MM.1S (cell line): ENCODE data around the gene DUSP28.

Source experiments
- DNase-seq: peaks from one replicate; pipeline ENCODE4 v3.0.0-alpha.2; 2015
- H2AFZ ChIP-seq: fragments of 300-600 bp; sonication (generic); 2 replicates; pipeline ENCODE4 v1.6.0; 2016; ENCODE audit warnings: antibody characterized with exemption, low read length
- H3F3A ChIP-seq: fragments of 300-600 bp; sonication (generic); 2 replicates; pipeline ENCODE4 v1.6.1; 2016; ENCODE audit warnings: mild to moderate bottlenecking, antibody characterized with exemption, low read length, moderate library complexity, mixed read lengths; ENCODE audit not compliant: insufficient read depth
- H3K27ac ChIP-seq: fragments of 300-600 bp; sonication (generic); 2 replicates; pipeline ENCODE4 v1.5.1; 2016; ENCODE audit warnings: mild to moderate bottlenecking, low read length
- H3K27me3 ChIP-seq: fragments of 300-600 bp; sonication (generic); replicated peaks from 2 replicates; pipeline ENCODE4 v1.6.0; 2016; ENCODE audit warnings: low read length; ENCODE audit not compliant: insufficient read depth
- H3K36me3 ChIP-seq: fragments of 300-600 bp; sonication (generic); replicated peaks from 2 replicates; pipeline ENCODE4 v1.6.1; 2016; ENCODE audit warnings: mild to moderate bottlenecking, low read length, mixed read lengths; ENCODE audit not compliant: insufficient read depth
- H3K4me1 ChIP-seq: fragments of 300-600 bp; sonication (generic); 2 replicates; pipeline ENCODE4 v1.6.1; 2016; ENCODE audit warnings: low read length, mixed read lengths
- H3K4me2 ChIP-seq: fragments of 300-600 bp; sonication (generic); 2 replicates; pipeline ENCODE4 v1.6.0; 2016; ENCODE audit warnings: low read depth, low read length
- H3K4me3 ChIP-seq: fragments of 300-600 bp; sonication (generic); 2 replicates; pipeline ENCODE4 v1.5.1; 2016; ENCODE audit warnings: low read length, mixed read lengths
- H3K79me2 ChIP-seq: fragments of 300-600 bp; sonication (generic); 2 replicates; pipeline ENCODE4 v1.6.1; 2016; ENCODE audit warnings: mixed run types, low read length, mixed read lengths
- H3K9ac ChIP-seq: fragments of 300-600 bp; sonication (generic); 2 replicates; pipeline ENCODE4 v1.6.1; 2016; ENCODE audit warnings: low read length, mixed read lengths
- H3K9me2 ChIP-seq: fragments of 300-600 bp; sonication (generic); replicated peaks from 2 replicates; pipeline ENCODE4 v1.6.1; 2016; ENCODE audit warnings: mild to moderate bottlenecking, low read length, mixed read lengths; ENCODE audit not compliant: insufficient read depth
- H3K9me3 ChIP-seq: fragments of 300-600 bp; sonication (generic); replicated peaks from 2 replicates; pipeline ENCODE4 v1.6.1; 2016; ENCODE audit warnings: mild to moderate bottlenecking, low read length, mixed read lengths; ENCODE audit not compliant: insufficient read depth
- H4K20me1 ChIP-seq: fragments of 300-600 bp; sonication (generic); 2 replicates; pipeline ENCODE4 v1.6.1; 2016; ENCODE audit warnings: mild to moderate bottlenecking, low read length, moderate library complexity, mixed read lengths; ENCODE audit not compliant: insufficient read depth
- EZH2 ChIP-seq: fragments of 300-600 bp; sonication (generic); optimal IDR thresholded peaks from 2 replicates; pipeline ENCODE3; 2017; ENCODE audit warnings: low read depth, mild to moderate bottlenecking, antibody characterized with exemption, low read length, mixed read lengths
- EZH2phosphoT487 ChIP-seq: fragments of 300-600 bp; sonication (generic); IDR thresholded peaks from 2 replicates; pipeline ENCODE4 v1.6.1; 2018; ENCODE audit warnings: antibody characterized with exemption, low read length
- TF ChIP-seq, protein P1 (sequence below): fragments of 300-600 bp; sonication (generic); IDR thresholded peaks from 2 replicates; pipeline ENCODE4 v1.5.1; 2016; ENCODE audit warnings: antibody characterized with exemption, low read length, mixed read lengths

DUSP28 gene

DNA sequence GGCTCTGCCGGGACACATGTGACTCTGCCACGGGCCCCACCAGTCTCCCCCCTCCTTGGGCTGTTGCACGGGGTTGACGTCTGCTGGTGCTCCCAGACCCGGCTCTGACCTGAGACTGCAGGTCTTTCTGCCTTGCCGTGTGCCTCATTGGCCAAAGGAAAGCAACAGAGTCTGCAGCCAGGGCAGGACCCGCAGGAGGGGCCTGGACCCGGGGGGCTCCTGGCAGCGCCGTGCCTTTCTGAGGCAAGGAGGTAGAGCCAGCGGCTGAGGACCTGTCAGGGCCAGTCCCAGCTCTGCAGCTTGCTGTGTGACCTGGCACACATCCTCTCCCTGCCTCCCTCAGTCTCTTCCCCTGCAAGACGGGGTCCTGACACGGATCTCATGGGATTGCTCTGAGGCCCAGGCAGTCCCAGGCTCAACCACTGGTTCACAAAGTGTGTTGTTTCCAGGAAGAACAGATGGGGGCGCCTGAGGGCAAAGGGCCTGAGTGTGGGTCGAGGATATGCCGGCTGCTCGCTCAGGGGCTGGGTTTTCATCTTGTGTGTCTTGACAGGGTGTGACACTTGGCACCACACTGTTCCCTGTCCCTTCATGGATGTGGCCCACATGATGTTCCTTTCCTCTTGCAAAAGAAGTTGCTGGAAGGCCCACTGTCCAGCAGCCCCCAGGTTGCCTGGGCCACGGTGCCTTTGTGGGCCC is 35.4 kb downstream of the DUSP28 start:
- Histone ChIP-seq H3K36me3 (no peaks in the 10 kb centered on the region), H4K20me1 (no peaks in the 10 kb centered on the region), H3K79me2 (peaks cover 40% of the 10 kb centered on the region), H3K9me3 (no peaks in the 10 kb centered on the region), H2AFZ (no peak overlapping the region), H3F3A (no peaks in the 10 kb centered on the region), H3K9ac (no peak overlapping the region), H3K9me2 (no peaks in the 10 kb centered on the region), H3K27me3 (no peaks in the 10 kb centered on the region), H3K4me1 (no peaks in the 10 kb centered on the region), H3K27ac (no peak overlapping the region), H3K4me3 (no peak overlapping the region), H3K4me2 (no peak overlapping the region)
- no peak for DNase-seq
- TF ChIP-seq EZH2phosphoT487 (no peak), EZH2 (no peak)
- TF ChIP-seq, protein P1, sequence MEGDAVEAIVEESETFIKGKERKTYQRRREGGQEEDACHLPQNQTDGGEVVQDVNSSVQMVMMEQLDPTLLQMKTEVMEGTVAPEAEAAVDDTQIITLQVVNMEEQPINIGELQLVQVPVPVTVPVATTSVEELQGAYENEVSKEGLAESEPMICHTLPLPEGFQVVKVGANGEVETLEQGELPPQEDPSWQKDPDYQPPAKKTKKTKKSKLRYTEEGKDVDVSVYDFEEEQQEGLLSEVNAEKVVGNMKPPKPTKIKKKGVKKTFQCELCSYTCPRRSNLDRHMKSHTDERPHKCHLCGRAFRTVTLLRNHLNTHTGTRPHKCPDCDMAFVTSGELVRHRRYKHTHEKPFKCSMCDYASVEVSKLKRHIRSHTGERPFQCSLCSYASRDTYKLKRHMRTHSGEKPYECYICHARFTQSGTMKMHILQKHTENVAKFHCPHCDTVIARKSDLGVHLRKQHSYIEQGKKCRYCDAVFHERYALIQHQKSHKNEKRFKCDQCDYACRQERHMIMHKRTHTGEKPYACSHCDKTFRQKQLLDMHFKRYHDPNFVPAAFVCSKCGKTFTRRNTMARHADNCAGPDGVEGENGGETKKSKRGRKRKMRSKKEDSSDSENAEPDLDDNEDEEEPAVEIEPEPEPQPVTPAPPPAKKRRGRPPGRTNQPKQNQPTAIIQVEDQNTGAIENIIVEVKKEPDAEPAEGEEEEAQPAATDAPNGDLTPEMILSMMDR: peak; percentile 23

DNA sequence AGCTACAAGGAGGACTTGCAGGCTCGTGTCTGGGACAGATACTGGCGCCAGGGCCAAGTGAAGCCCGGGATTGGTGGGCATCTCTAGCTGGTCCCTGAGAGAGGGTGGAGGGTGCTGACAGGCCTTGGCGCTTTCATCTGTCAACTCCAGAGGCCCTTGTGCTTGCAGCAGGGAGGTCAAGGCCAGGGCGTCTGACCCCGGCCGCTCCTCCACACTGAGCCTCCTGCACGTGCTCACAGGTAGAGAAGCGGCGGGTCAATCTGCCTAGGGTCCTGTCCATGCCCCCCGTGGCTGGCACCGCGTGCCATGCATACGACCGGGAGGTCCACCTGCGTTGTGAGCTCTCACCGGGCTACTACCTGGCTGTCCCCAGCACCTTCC is 35.9 kb downstream of the DUSP28 start:
- Histone ChIP-seq H3F3A (no peaks in the 10 kb centered on the region), H3K36me3 (no peaks in the 10 kb centered on the region), H3K4me1 (no peaks in the 10 kb centered on the region), H3K4me2 (no peak overlapping the region), H3K27me3 (no peaks in the 10 kb centered on the region), H3K27ac (no peak overlapping the region), H3K79me2 (peaks cover 35% of the 10 kb centered on the region), H4K20me1 (no peaks in the 10 kb centered on the region), H2AFZ (no peak overlapping the region), H3K9me3 (no peaks in the 10 kb centered on the region), H3K9me2 (no peaks in the 10 kb centered on the region), H3K4me3 (no peak overlapping the region), H3K9ac (no peak overlapping the region)
- DNase-seq: no peak
- TF ChIP-seq, protein P1: no peak
- TF ChIP-seq EZH2phosphoT487: no peak
- no peak for TF ChIP-seq EZH2

DNA sequence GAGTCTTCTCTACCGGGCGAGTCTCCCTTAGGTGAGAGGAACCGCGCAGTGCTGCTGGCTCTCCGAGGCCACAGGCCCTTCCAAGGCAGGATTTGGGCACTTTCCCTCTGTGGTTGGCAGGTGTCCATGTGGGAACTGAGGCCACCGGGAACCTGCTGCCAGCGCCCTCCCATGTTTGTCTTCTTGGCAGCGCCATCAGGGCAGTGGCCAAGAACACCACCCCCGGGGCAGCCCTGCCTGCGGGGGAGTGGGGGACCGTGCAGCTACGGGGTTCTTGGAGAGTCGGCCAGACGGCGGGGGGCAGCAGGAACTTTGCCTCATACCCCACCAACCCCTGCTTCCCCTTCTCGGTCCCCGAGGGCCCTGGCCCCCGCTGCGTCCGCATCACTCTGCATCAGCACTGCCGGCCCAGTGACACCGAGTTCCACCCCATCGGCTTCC is 36.4 kb downstream of the DUSP28 start:
- no peaks in the 10 kb centered on the region for H3K4me1 ChIP-seq
- no peak overlapping the region for H3K9ac ChIP-seq
- TF ChIP-seq, protein P1: no peak
- TF ChIP-seq EZH2phosphoT487: no peak
- TF ChIP-seq EZH2: no peak
- DNase-seq: no peak
- no peaks in the 10 kb centered on the region for H3F3A ChIP-seq
- no peak overlapping the region for H3K4me3 ChIP-seq
- no peak overlapping the region for H3K27ac ChIP-seq
- no peaks in the 10 kb centered on the region for H3K9me3 ChIP-seq
- H2AFZ ChIP-seq: no peak overlapping the region
- H3K9me2 ChIP-seq: no peaks in the 10 kb centered on the region
- no peak overlapping the region for H3K4me2 ChIP-seq
- H3K27me3 ChIP-seq: no peaks in the 10 kb centered on the region
- no peaks in the 10 kb centered on the region for H4K20me1 ChIP-seq
- H3K79me2 ChIP-seq: peaks cover 30% of the 10 kb centered on the region
- H3K36me3 ChIP-seq: no peaks in the 10 kb centered on the region
